ENCODE data around the gene PTPRB.

GRCh38 chr12:70643939-70644338 is 6.7 kb upstream of the PTPRB start:
- TF ChIP-seq EZH2 (IDR thresholded peaks at IDR 0.05; ENCODE audit: borderline replicate concordance, low read depth, low read length, poor library complexity, severe bottlenecking) = no peak
- TF ChIP-seq, protein P1, sequence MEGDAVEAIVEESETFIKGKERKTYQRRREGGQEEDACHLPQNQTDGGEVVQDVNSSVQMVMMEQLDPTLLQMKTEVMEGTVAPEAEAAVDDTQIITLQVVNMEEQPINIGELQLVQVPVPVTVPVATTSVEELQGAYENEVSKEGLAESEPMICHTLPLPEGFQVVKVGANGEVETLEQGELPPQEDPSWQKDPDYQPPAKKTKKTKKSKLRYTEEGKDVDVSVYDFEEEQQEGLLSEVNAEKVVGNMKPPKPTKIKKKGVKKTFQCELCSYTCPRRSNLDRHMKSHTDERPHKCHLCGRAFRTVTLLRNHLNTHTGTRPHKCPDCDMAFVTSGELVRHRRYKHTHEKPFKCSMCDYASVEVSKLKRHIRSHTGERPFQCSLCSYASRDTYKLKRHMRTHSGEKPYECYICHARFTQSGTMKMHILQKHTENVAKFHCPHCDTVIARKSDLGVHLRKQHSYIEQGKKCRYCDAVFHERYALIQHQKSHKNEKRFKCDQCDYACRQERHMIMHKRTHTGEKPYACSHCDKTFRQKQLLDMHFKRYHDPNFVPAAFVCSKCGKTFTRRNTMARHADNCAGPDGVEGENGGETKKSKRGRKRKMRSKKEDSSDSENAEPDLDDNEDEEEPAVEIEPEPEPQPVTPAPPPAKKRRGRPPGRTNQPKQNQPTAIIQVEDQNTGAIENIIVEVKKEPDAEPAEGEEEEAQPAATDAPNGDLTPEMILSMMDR (conservative IDR thresholded peaks at IDR 0.05; ENCODE audit: low read depth, low read length) = no peak
